Heart left ventricle (tissue), 13 donors: Measurements from ENCODE around the gene CHAF1A.

Experiments
- CTCF ChIP-seq, 12 donors: fragments of 200-600 bp; sonication (generic) in 4 of 12; IDR thresholded peaks; one replicate each; pipeline versions ENCODE4 v1.5.0 to v1.8.0; 2018 to 2022; ENCODE audit warnings: antibody characterized with exemption in 12 of 12, mild to moderate bottlenecking in 5 of 12
- POLR2A ChIP-seq, 2 donors: fragments of 450-650 bp; IDR thresholded peaks; one replicate each; pipeline ENCODE4 v1.6.1; 2017; ENCODE audit warnings: antibody characterized with exemption in 2 of 2, mild to moderate bottlenecking in 2 of 2, moderate library complexity in 2 of 2
- donor health status: ischemic (EF 13 %, LVEDD 7.1; RV severe dilation, severe dysfunction).
- donor health status: DM: no; HTN: yes; CAD: no.
- donor health status: DM: no; HTN: no; CAD: no.
- donor health status: ischemic (EF 25% LVEDD 6.9; RV normal size, moderate dysfunction).
- donor health status: ischemic (EF 25% LVEDD 5.7; RV mildly dilated, moderate dysfunction).
- donor health status: ischemic (EF 35%, LVEDD 5.7; RV mildly dilated, moderate dysfunction).
- donor health status: nonischemic (EF 11% LVEDD 7.7; RV severe dilation, severe dysfunction).
- donor health status: DM: yes; HTN: yes; CAD: no.
- donor health status: PGD.
- donor health status: ischemic (EF 29% LVEDD 5.4; RV normal size, mild dysfunction).
- donor health status: nonischemic (EF 23%, LVEDD 6.1; RV moderate dilation, normal function).

- TF ChIP-seq POLR2A (IDR thresholded peaks at IDR 0.05) (no peak), CTCF (IDR thresholded peaks at IDR 0.05) (no peak)
Measured at GRCh38 chr19:4442819-4443146, 40.3 kb downstream of the CHAF1A start.
